Activated CD4-positive, alpha-beta T cell treated with anti-CD3 and anti-CD28 coated beads, Interleukin-2, amount 10 ng/mL, durations not matched to agents 24 days and 14 days (primary cell): Measurements from ENCODE around the gene FAM72D. TPM values are rescaled to one million over a fixed set of nuclear protein-coding genes. Genes with fewer than 3 reads are reported as not detected.
"Not testable (repeated sequence)": the region's sequence is repeated elsewhere in the genome, so short reads cannot be mapped to it uniquely, and the experiment has no call there.

Source experiments
- DNase-seq: peaks from one replicate; pipeline ENCODE4 v3.0.0; 2022
- H3K27ac Mint-ChIP-seq: one replicate; pipeline ENCODE4 v1.8.0; 2022; ENCODE audit warnings: mild to moderate bottlenecking, mixed read lengths
- H3K27me3 Mint-ChIP-seq: one replicate; pipeline ENCODE4 v1.8.0; 2022; ENCODE audit warnings: mixed read lengths
- H3K36me3 Mint-ChIP-seq: one replicate; pipeline ENCODE4 v1.8.0; 2022; ENCODE audit warnings: low read depth, mild to moderate bottlenecking, mixed read lengths
- H3K4me1 Mint-ChIP-seq: one replicate; pipeline ENCODE4 v1.8.0; 2021; ENCODE audit warnings: mixed read lengths
- H3K4me3 Mint-ChIP-seq: one replicate; pipeline ENCODE4 v1.8.0; 2022; ENCODE audit warnings: mild to moderate bottlenecking, moderate library complexity, mixed read lengths
- H3K9me3 Mint-ChIP-seq: one replicate; pipeline ENCODE4 v1.8.0; 2021; ENCODE audit warnings: mixed read lengths
- intact Hi-C: fragments of 100-400 bp; cut with micrococcal nuclease; formaldehyde crosslinking; loops from one replicate; pipeline ENCODE4 v1.15.1; 2023
- total RNA-seq: library from RNA; stranded (reverse); gene quantifications from 2 replicates; pipeline ENCODE4 v1.2.3, GENCODE V29; 2022

The FAM72D gene
- 7.5 and 8.0 TPM in 2 replicates for total RNA-seq

- H3K36me3 Mint-ChIP-seq, H3K9me3 Mint-ChIP-seq, H3K4me1 Mint-ChIP-seq, H3K27ac Mint-ChIP-seq, DNase-seq, intact Hi-C loops, H3K27me3 Mint-ChIP-seq: not testable (repeated sequence)
- H3K4me3 Mint-ChIP-seq: peak within 1 kb of the TSS; percentile 35
These were observed at the start of gene FAM72D, which contains the start of gene SRGAP2B for GRCh38 chr1:145095284-145096057. FAM72D (plus strand) TSS chr1:145095974; CDS start chr1:145096848, 874 bp downstream. SRGAP2B (minus strand) TSS chr1:145095328; CDS start chr1:145092901, 2,427 bp downstream.

- H3K27ac Mint-ChIP-seq, H3K27me3 Mint-ChIP-seq, H3K4me3 Mint-ChIP-seq, H3K9me3 Mint-ChIP-seq, DNase-seq, intact Hi-C loops, H3K4me1 Mint-ChIP-seq, H3K36me3 Mint-ChIP-seq: not testable (repeated sequence)
These were observed 48.2 kb upstream of the FAM72D start for GRCh38 chr1:145047553-145047952.

- H3K27me3 Mint-ChIP-seq: not testable (repeated sequence)
These were observed 47.5 kb upstream of the FAM72D start for GRCh38 chr1:145048181-145048856.

GRCh38 chr1:145052019-145052776 is 43.6 kb upstream of the FAM72D start:
- H3K27me3 Mint-ChIP-seq, H3K4me1 Mint-ChIP-seq, H3K36me3 Mint-ChIP-seq, H3K27ac Mint-ChIP-seq, DNase-seq, intact Hi-C loops, H3K9me3 Mint-ChIP-seq, H3K4me3 Mint-ChIP-seq: not testable (repeated sequence)

More at GRCh38 chr1:145048181-145048856, 47.5 kb upstream of the FAM72D start:
- H3K9me3 Mint-ChIP-seq, H3K4me3 Mint-ChIP-seq, intact Hi-C loops, H3K4me1 Mint-ChIP-seq, DNase-seq, H3K36me3 Mint-ChIP-seq, H3K27ac Mint-ChIP-seq: not testable (repeated sequence)

- H3K9me3 Mint-ChIP-seq, H3K27ac Mint-ChIP-seq, H3K4me1 Mint-ChIP-seq, H3K36me3 Mint-ChIP-seq, H3K27me3 Mint-ChIP-seq, DNase-seq, H3K4me3 Mint-ChIP-seq, intact Hi-C loops: not testable (repeated sequence)
These were observed 42.3 kb upstream of the FAM72D start for GRCh38 chr1:145053428-145053827.

GRCh38 chr1:145055217-145055760 is 40.5 kb upstream of the FAM72D start:
- H3K9me3 Mint-ChIP-seq, H3K4me3 Mint-ChIP-seq, H3K27me3 Mint-ChIP-seq, H3K36me3 Mint-ChIP-seq, H3K4me1 Mint-ChIP-seq, H3K27ac Mint-ChIP-seq, intact Hi-C loops, DNase-seq: not testable (repeated sequence)

GRCh38 chr1:145058184-145058583 is 37.6 kb upstream of the FAM72D start:
- H3K9me3 Mint-ChIP-seq, H3K36me3 Mint-ChIP-seq, H3K27ac Mint-ChIP-seq, intact Hi-C loops, H3K27me3 Mint-ChIP-seq, H3K4me3 Mint-ChIP-seq, H3K4me1 Mint-ChIP-seq, DNase-seq: not testable (repeated sequence)

GRCh38 chr1:145063285-145063684 is 32.5 kb upstream of the FAM72D start:
- H3K27ac Mint-ChIP-seq, H3K9me3 Mint-ChIP-seq, H3K36me3 Mint-ChIP-seq, H3K27me3 Mint-ChIP-seq, H3K4me3 Mint-ChIP-seq, intact Hi-C loops, H3K4me1 Mint-ChIP-seq: not testable (repeated sequence)
- DNase-seq: peak; percentile 12

GRCh38 chr1:145063941-145064648 is 31.7 kb upstream of the FAM72D start:
- intact Hi-C loops, H3K4me3 Mint-ChIP-seq, H3K27me3 Mint-ChIP-seq, H3K36me3 Mint-ChIP-seq, H3K27ac Mint-ChIP-seq, H3K4me1 Mint-ChIP-seq, H3K9me3 Mint-ChIP-seq: not testable (repeated sequence)
- DNase-seq: peak; percentile 36

- H3K27me3 Mint-ChIP-seq, intact Hi-C loops, H3K9me3 Mint-ChIP-seq, H3K4me3 Mint-ChIP-seq, H3K27ac Mint-ChIP-seq, H3K36me3 Mint-ChIP-seq, H3K4me1 Mint-ChIP-seq: not testable (repeated sequence)
- DNase-seq: peak; percentile 22
These were observed 30.5 kb upstream of the FAM72D start for GRCh38 chr1:145065194-145065826.

GRCh38 chr1:145066486-145066885 is 29.3 kb upstream of the FAM72D start:
- H3K36me3 Mint-ChIP-seq, H3K4me3 Mint-ChIP-seq, H3K9me3 Mint-ChIP-seq, H3K4me1 Mint-ChIP-seq, DNase-seq, H3K27ac Mint-ChIP-seq, H3K27me3 Mint-ChIP-seq, intact Hi-C loops: not testable (repeated sequence)

GRCh38 chr1:145071569-145071968 is 24.2 kb upstream of the FAM72D start:
- H3K9me3 Mint-ChIP-seq, H3K36me3 Mint-ChIP-seq, H3K4me1 Mint-ChIP-seq, DNase-seq, H3K4me3 Mint-ChIP-seq, H3K27me3 Mint-ChIP-seq, H3K27ac Mint-ChIP-seq, intact Hi-C loops: not testable (repeated sequence)

- DNase-seq, H3K27ac Mint-ChIP-seq, H3K4me3 Mint-ChIP-seq, H3K9me3 Mint-ChIP-seq, intact Hi-C loops, H3K27me3 Mint-ChIP-seq, H3K4me1 Mint-ChIP-seq, H3K36me3 Mint-ChIP-seq: not testable (repeated sequence)
These were observed 21.7 kb upstream of the FAM72D start for GRCh38 chr1:145074021-145074559.
